Heart left ventricle (tissue), 16 donors: ENCODE results near the gene POLR1H. TPM values are rescaled to one million over a fixed set of nuclear protein-coding genes. Genes with fewer than 3 reads are reported as not detected.

Source experiments
- ATAC-seq, 4 donors: fragments of 200-7000 bp; cut with Tn5 transposase; one replicate each; pipeline ENCODE4 v1.9.1; 2020 to 2022; ENCODE audit warnings: moderate library complexity in 4 of 4, mild to moderate bottlenecking in 3 of 4, moderate number of reproducible peaks in 1 of 4
- DNase-seq, 5 donors: peaks; one replicate each; pipeline ENCODE4 v3.0.0-alpha.2; 2020
- H3K27ac ChIP-seq, 12 donors: fragments of 200-600 bp; sonication (generic) in 4 of 12; one replicate each; pipeline versions ENCODE4 v1.5.0 to v1.8.0; 2016 to 2022; ENCODE audit warnings: mild to moderate bottlenecking in 2 of 12
- H3K27me3 ChIP-seq, 9 donors: fragments of 200-600 bp; sonication (generic) in 2 of 9; one replicate each; pipeline versions ENCODE4 v1.5.1 to v1.8.0; 2016 to 2022; ENCODE audit warnings: mild to moderate bottlenecking in 3 of 9
- H3K36me3 ChIP-seq, 9 donors: fragments of 200-600 bp; sonication (generic) in 2 of 9; one replicate each; pipeline versions ENCODE4 v1.5.0 to v1.8.0; 2018 to 2022; ENCODE audit warnings: mild to moderate bottlenecking in 2 of 9
- H3K4me1 ChIP-seq, 12 donors: fragments of 200-600 bp; sonication (generic) in 4 of 12; one replicate each; pipeline versions ENCODE4 v1.5.0 to v1.8.0; 2016 to 2022; ENCODE audit warnings: mild to moderate bottlenecking in 3 of 12
- H3K4me3 ChIP-seq, 12 donors: fragments of 200-600 bp; sonication (generic) in 4 of 12; one replicate each; pipeline versions ENCODE4 v1.5.0 to v1.8.0; 2017 to 2022; ENCODE audit warnings: mild to moderate bottlenecking in 9 of 12, moderate library complexity in 4 of 12
- H3K9me3 ChIP-seq, 12 donors: fragments of 200-600 bp; sonication (generic) in 4 of 12; one replicate each; pipeline versions ENCODE4 v1.5.0 to v1.8.0; 2016 to 2022; ENCODE audit warnings: mild to moderate bottlenecking in 1 of 12
- CTCF ChIP-seq, 12 donors: fragments of 200-600 bp; sonication (generic) in 4 of 12; IDR thresholded peaks; one replicate each; pipeline versions ENCODE4 v1.5.0 to v1.8.0; 2018 to 2022; ENCODE audit warnings: antibody characterized with exemption in 12 of 12, mild to moderate bottlenecking in 5 of 12
- POLR2A ChIP-seq, 2 donors: fragments of 450-650 bp; IDR thresholded peaks; one replicate each; pipeline ENCODE4 v1.6.1; 2017; ENCODE audit warnings: antibody characterized with exemption in 2 of 2, mild to moderate bottlenecking in 2 of 2, moderate library complexity in 2 of 2
- WGBS, 4 donors: extraction: QIAGEN DNeasy Blood & Tissue Kit in 2 of 4; methylation state at CpG; one replicate each; pipeline versions ENCODE4 v1.1.5 to v1.1.7; 2013 to 2018; 5-methylcytosine and 5-hydroxymethylcytosine counted together
- intact Hi-C, 10 donors: fragments of 100-400 bp; cut with DNase I; formaldehyde crosslinking; loops; one replicate each; pipeline versions ENCODE4 v1.11.1 to v1.14.2; 2022
- long read RNA-seq, 3 donors: library from polyadenylated mRNA; unstranded; transcript quantifications; one replicate each; pipeline ENCODE4 v2.0.0, GENCODE V29; 2020 to 2021
- polyA plus RNA-seq, 2 donors: library from polyadenylated mRNA; stranded (reverse); fragments of 200-250 nt; gene quantifications; one replicate each; pipeline ENCODE4 v1.2.3, GENCODE V29; 2013
- total RNA-seq, 9 donors: library from RNA; depleted of rRNA in 2 of 9; stranded (reverse); fragments of >200 nt in 2 of 9; fragmentation: NEBNext Ultra II Directional in 3 of 9; extraction: Animal tissue kit (Norgen Biotek cat#: 25700) in 3 of 9; gene quantifications; one replicate each; pipeline versions ENCODE4 v1.1.0 to v1.2.4, GENCODE V29; 2016 to 2023
- donor health status: ischemic (EF 13 %, LVEDD 7.1; RV severe dilation, severe dysfunction).
- donor health status: healthy with polysubstance abuse.
- donor health status: DM: no; HTN: yes; CAD: no.
- donor health status: DM: no; HTN: no; CAD: no.
- donor health status: ischemic (EF 25% LVEDD 6.9; RV normal size, moderate dysfunction).
- donor health status: ischemic (EF 25% LVEDD 5.7; RV mildly dilated, moderate dysfunction).
- donor health status: healthy.
- donor health status: DM: yes; HTN: yes; CAD: no.
- donor health status: ischemic (EF 35%, LVEDD 5.7; RV mildly dilated, moderate dysfunction).
- donor health status: nonischemic (EF 11% LVEDD 7.7; RV severe dilation, severe dysfunction).
- donor health status: DM: yes; HTN: yes; CAD: no.
- donor health status: PGD.
- donor health status: ischemic (EF 29% LVEDD 5.4; RV normal size, mild dysfunction).
- donor health status: nonischemic (EF 23%, LVEDD 6.1; RV moderate dilation, normal function).

Gene POLR1H
- total RNA-seq (10 to 100 TPM; 11.7 to 19.8 (median 14.7) TPM), polyA plus RNA-seq (10 to 100 TPM; 20.9 to 46.1 TPM)
- long read RNA-seq, donor 1, partial matches to known transcripts = 0 of 5 reads
- long read RNA-seq, donor 1, other reads (novel, unspliced or antisense) = 0 of 5 reads
- long read RNA-seq, donor 2, partial matches to known transcripts = 0 of 7 reads
- long read RNA-seq, donor 2, other reads (novel, unspliced or antisense) = 2 of 7 reads
- long read RNA-seq, donor 3, partial matches to known transcripts = 0 of 8 reads
- long read RNA-seq, donor 3, other reads (novel, unspliced or antisense) = 0 of 8 reads

- intact Hi-C loops = loop anchor here in 3 of 10 donors (5.0 to 10.0 kb wide), 3 partner anchors 41 to 264 kb away; partner anchors contain the start of gene TRIM39 (in 1 of the 3)
- Histone ChIP-seq H3K27ac (peak within 1 kb of the TSS; percentile 57 to 93 (median 88)), H3K27me3 (no peaks in the 10 kb centered on the region), H3K4me3 (peak within 1 kb of the TSS; percentile 61 to 93 (median 73)), H3K4me1 (peaks cover 3 to 42% (median 27%) of the 10 kb centered on the region in 12 donors), H3K36me3 (peaks cover 0 to 38% (median 21%) of the 10 kb centered on the region in 9 donors), H3K9me3 (no peaks in the 10 kb centered on the region)
- TF ChIP-seq POLR2A (IDR thresholded peaks at IDR 0.05) = peak; percentile 33 to 80
- peak in 3 of 12 donors; percentile 8 to 13 (median 13) for TF ChIP-seq CTCF (IDR thresholded peaks at IDR 0.05)
- 0 to 1% (median 0%) methylated on average over 34 to 48 of the region's 48 CpGs for WGBS, 4 donors
- DNase-seq = peak; percentile 93 to 96 (median 94)
- peak; percentile 97 to 99 (median 98) for ATAC-seq
Observed at GRCh38 chr6:30061092-30061857, at the start of gene POLR1H. Gene POLR1H (plus strand): TSS chr6:30061265. CDS start chr6:30061525, 260 bp downstream.

- H3K27ac ChIP-seq = no peak overlapping the region
- no peaks in the 10 kb centered on the region for H3K4me1 ChIP-seq
- peak in 3 of 5 donors; percentile 41 to 81 (median 62) for DNase-seq
- peak; percentile 55 to 70 (median 64) for ATAC-seq
- H3K27me3 ChIP-seq = peaks cover 0 to 2% (median 0%) of the 10 kb centered on the region in 9 donors
- H3K9me3 ChIP-seq = no peaks in the 10 kb centered on the region
- no peak overlapping the region for H3K4me3 ChIP-seq
- H3K36me3 ChIP-seq = no peaks in the 10 kb centered on the region
- intact Hi-C loops = loop anchor here in 9 of 10 donors (1.0 to 10.0 kb wide), 5 partner anchors 117 to 309 kb away; no protein-coding TSS in a partner anchor
- WGBS, 4 donors = 52 to 65% (median 57%) methylated on average over 13 of the region's 13 CpGs
- TF ChIP-seq CTCF (IDR thresholded peaks at IDR 0.05) = peak; percentile 71 to 97 (median 90)
- TF ChIP-seq POLR2A (IDR thresholded peaks at IDR 0.05) = no peak
Observed at GRCh38 chr6:30013291-30013922, 47.7 kb upstream of the POLR1H start.

GRCh38 chr6:30019819-30020218, 41.2 kb upstream of the POLR1H start:
- Histone ChIP-seq H3K9me3 (no peaks in the 10 kb centered on the region), H3K4me1 (no peaks in the 10 kb centered on the region), H3K36me3 (peaks cover 0 to 27% (median 6%) of the 10 kb centered on the region in 9 donors), H3K4me3 (no peak overlapping the region), H3K27ac (no peak overlapping the region), H3K27me3 (no peaks in the 10 kb centered on the region)
- ATAC-seq (no peak), DNase-seq (no peak)
- WGBS, 4 donors = 97 to 100% (median 99%) methylated on average over 2 of the region's 2 CpGs
- TF ChIP-seq POLR2A (IDR thresholded peaks at IDR 0.05) (no peak), CTCF (IDR thresholded peaks at IDR 0.05) (no peak)
- intact Hi-C loops = loop anchor here in 5 of 10 donors (10.0 kb wide), 1 partner anchor 315 kb away; no protein-coding TSS in a partner anchor
